ENCODE results near the gene MET. TPM values are rescaled to one million over a fixed set of nuclear protein-coding genes. Genes with fewer than 3 reads are reported as not detected.

Gene MET
- total RNA-seq, 2 donors from 2014 or later = 2.5 to 7.3 TPM

- Mint-ChIP-seq H3K36me3 (ENCODE audit: low read depth) (no peaks in the 10 kb centered on the region), H3K4me1 (peaks cover 12% of the 10 kb centered on the region), H3K27me3 (ENCODE audit: insufficient read depth) (peaks cover 4% of the 10 kb centered on the region), H3K4me3 (no peak overlapping the region), H3K9me3 (no peaks in the 10 kb centered on the region), H3K27ac (no peak overlapping the region)
- H3K27me3 ChIP-seq (ENCODE audit: control insufficient read depth, insufficient read depth, low read length, poor library complexity, severe bottlenecking) = no peaks in the 10 kb centered on the region
- H3K36me3 ChIP-seq (ENCODE audit: control insufficient read depth, insufficient read depth, low read length) = no peaks in the 10 kb centered on the region
- WGBS, 2 experiments (ENCODE audit: insufficient coverage in 1 of 2, insufficient read length in 1 of 2) = 85% methylated on average over 4 of the region's 4 CpGs; no CpG with 5 or more reads in 1 of the 2 experiments
- no peaks in the 10 kb centered on the region for H3K9me3 ChIP-seq (ENCODE audit: control insufficient read depth, low read length)
- no peaks in the 10 kb centered on the region for H3K4me1 ChIP-seq (ENCODE audit: control insufficient read depth, insufficient read depth, low read length)
- H3K27ac ChIP-seq (ENCODE audit: low read depth, low read length) = no peak overlapping the region
- no peak for DNase-seq
- H3K9ac ChIP-seq (ENCODE audit: extremely low read depth, low read length, poor library complexity, severe bottlenecking) = no peak overlapping the region
- no peak for TF ChIP-seq CTCF (conservative IDR thresholded peaks at IDR 0.05)
- no peak overlapping the region for H3K4me3 ChIP-seq (ENCODE audit: low read length)
Measured at GRCh38 chr7:116689790-116690259, 17.8 kb downstream of the MET start.

GRCh38 chr7:116691664-116692063, 19.7 kb downstream of the MET start:
- no peak for DNase-seq
- no peaks in the 10 kb centered on the region for H3K9me3 Mint-ChIP-seq
- peaks cover 7% of the 10 kb centered on the region for H3K4me1 Mint-ChIP-seq
- no peaks in the 10 kb centered on the region for H3K9me3 ChIP-seq (ENCODE audit: control insufficient read depth, low read length)
- H3K36me3 Mint-ChIP-seq (ENCODE audit: low read depth) = no peaks in the 10 kb centered on the region
- H3K27ac ChIP-seq (ENCODE audit: low read depth, low read length) = no peak overlapping the region
- H3K4me3 ChIP-seq (ENCODE audit: low read length) = no peak overlapping the region
- no peak overlapping the region for H3K4me3 Mint-ChIP-seq
- H3K9ac ChIP-seq (ENCODE audit: extremely low read depth, low read length, poor library complexity, severe bottlenecking) = no peak overlapping the region
- no peaks in the 10 kb centered on the region for H3K4me1 ChIP-seq (ENCODE audit: control insufficient read depth, insufficient read depth, low read length)
- no peaks in the 10 kb centered on the region for H3K36me3 ChIP-seq (ENCODE audit: control insufficient read depth, insufficient read depth, low read length)
- WGBS, 2 experiments (ENCODE audit: insufficient coverage in 1 of 2, insufficient read length in 1 of 2) = 80 to 96% methylated on average over 1 to 3 of the region's 3 CpGs
- no peaks in the 10 kb centered on the region for H3K27me3 Mint-ChIP-seq (ENCODE audit: insufficient read depth)
- no peak for TF ChIP-seq CTCF (conservative IDR thresholded peaks at IDR 0.05)
- no peaks in the 10 kb centered on the region for H3K27me3 ChIP-seq (ENCODE audit: control insufficient read depth, insufficient read depth, low read length, poor library complexity, severe bottlenecking)
- no peak overlapping the region for H3K27ac Mint-ChIP-seq

- no peaks in the 10 kb centered on the region for H3K36me3 Mint-ChIP-seq (ENCODE audit: low read depth)
- WGBS, 2 experiments (ENCODE audit: insufficient coverage in 1 of 2, insufficient read length in 1 of 2) = 96% methylated on average over 3 to 5 of the region's 5 CpGs
- Histone ChIP-seq H3K27ac (ENCODE audit: low read depth, low read length) (no peak overlapping the region), H3K9ac (ENCODE audit: extremely low read depth, low read length, poor library complexity, severe bottlenecking) (no peak overlapping the region), H3K27me3 (ENCODE audit: control insufficient read depth, insufficient read depth, low read length, poor library complexity, severe bottlenecking) (no peaks in the 10 kb centered on the region), H3K4me1 (ENCODE audit: control insufficient read depth, insufficient read depth, low read length) (no peaks in the 10 kb centered on the region), H3K4me3 (ENCODE audit: low read length) (no peak overlapping the region), H3K36me3 (ENCODE audit: control insufficient read depth, insufficient read depth, low read length) (no peaks in the 10 kb centered on the region), H3K9me3 (ENCODE audit: control insufficient read depth, low read length) (no peaks in the 10 kb centered on the region)
- TF ChIP-seq CTCF (conservative IDR thresholded peaks at IDR 0.05) = no peak
- H3K4me1 Mint-ChIP-seq = peaks cover 3% of the 10 kb centered on the region
- DNase-seq = no peak
- H3K4me3 Mint-ChIP-seq = no peak overlapping the region
- H3K9me3 Mint-ChIP-seq = no peaks in the 10 kb centered on the region
- no peaks in the 10 kb centered on the region for H3K27me3 Mint-ChIP-seq (ENCODE audit: insufficient read depth)
- H3K27ac Mint-ChIP-seq = no peak overlapping the region
Measured at GRCh38 chr7:116692401-116693308, 20.7 kb downstream of the MET start.
